ENCODE measurements around the gene R3HDM2. TPM values are rescaled to one million over a fixed set of nuclear protein-coding genes. Genes with fewer than 3 reads are reported as not detected.

The R3HDM2 gene
- total RNA-seq, 1 experiment from 2014 or later = 45.4 TPM

- H3K79me2 ChIP-seq (ENCODE audit: insufficient read depth, low read length) = no peaks in the 10 kb centered on the region
- DNase-seq (ENCODE audit: low read depth, low spot score) = no peak
Measured at GRCh38 chr12:57355734-57356133, 75.1 kb downstream of the R3HDM2 start.

More at GRCh38 chr12:57355734-57356133, 75.1 kb downstream of the R3HDM2 start:
- H3K9me2 ChIP-seq (ENCODE audit: insufficient read depth) = no peaks in the 10 kb centered on the region
- no peak overlapping the region for H3K4me3 ChIP-seq (replicated peaks in 1 of 2; ENCODE audit: low read depth in 1 of 2, low read length in 2 of 2)
- H3K4me2 ChIP-seq (ENCODE audit: low read length) = no peak overlapping the region
- H3K4me1 ChIP-seq (ENCODE audit: control insufficient read depth in 1 of 2, insufficient read depth in 2 of 2, low read length in 2 of 2) = no peaks in the 10 kb centered on the region
- H2AFZ ChIP-seq (ENCODE audit: low read depth, low read length, poor library complexity, severe bottlenecking) = no peak overlapping the region
- no peaks in the 10 kb centered on the region for H3K36me3 ChIP-seq (ENCODE audit: control insufficient read depth in 1 of 2, insufficient read depth in 2 of 2, low read length in 2 of 2)
- BruUV-seq (replicated peaks) = TSS peak; percentile 25
- ChIA-PET RAD21 (ENCODE audit: low non-redundant PET in 1 of 2, low total read pairs in 2 of 2, uncharacterized antibody in 2 of 2, unreplicated experiment in 2 of 2) (no interaction called here), POLR2A (no interaction called here), CTCF (no interaction called here)
- no peaks in the 10 kb centered on the region for H4K20me1 ChIP-seq (ENCODE audit: insufficient read depth)
- no peak overlapping the region for H3K27ac ChIP-seq (ENCODE audit: low read depth, low read length)
- no peak for TF ChIP-seq REST (IDR thresholded peaks at IDR 0.05; ENCODE audit: low read depth)
- no peaks in the 10 kb centered on the region for H3K9me3 ChIP-seq (ENCODE audit: control insufficient read depth in 1 of 2, insufficient read depth in 1 of 2, low read depth in 1 of 2, low read length in 2 of 2)
- H3K27me3 ChIP-seq (ENCODE audit: insufficient read depth, low read length) = no peaks in the 10 kb centered on the region
- ATAC-seq = no peak
- intact Hi-C loops (cut with micrococcal nuclease) = no loop called here
- no peak overlapping the region for H3K9ac ChIP-seq (ENCODE audit: low read length)

Measured in HCT116 (cell line).